ENCODE data around the gene RUNX2. TPM values are rescaled to one million over a fixed set of nuclear protein-coding genes. Genes with fewer than 3 reads are reported as not detected.

RUNX2 gene
- total and polyA plus RNA-seq, 10 of the 15 experiments (the other 5 are each of a cell fraction or from before 2014, with no cell fraction given) = 0.01 to 0.77 (median 0.15) TPM; not detected in 3

DNA sequence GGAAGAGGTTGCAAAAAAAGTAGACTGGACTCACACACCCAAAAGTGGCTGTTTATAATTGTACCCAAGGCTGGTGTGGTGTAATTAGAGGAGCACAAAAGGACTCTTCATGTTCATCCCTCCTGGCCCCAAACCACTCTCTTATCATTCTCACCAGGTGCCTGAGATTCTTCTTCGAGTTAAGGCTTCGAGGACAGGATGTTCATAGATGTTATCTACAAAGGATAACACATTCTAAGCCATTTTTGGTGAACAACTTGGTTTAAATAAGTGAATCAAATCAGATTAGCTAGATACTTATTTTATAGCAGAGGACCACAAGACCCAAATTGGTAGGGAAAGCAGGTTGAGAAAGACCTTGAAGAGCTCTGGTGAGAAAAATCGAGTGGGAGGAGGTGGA is 122.7 kb downstream of the RUNX2 start (continued):
- TF ChIP-seq, protein P1, sequence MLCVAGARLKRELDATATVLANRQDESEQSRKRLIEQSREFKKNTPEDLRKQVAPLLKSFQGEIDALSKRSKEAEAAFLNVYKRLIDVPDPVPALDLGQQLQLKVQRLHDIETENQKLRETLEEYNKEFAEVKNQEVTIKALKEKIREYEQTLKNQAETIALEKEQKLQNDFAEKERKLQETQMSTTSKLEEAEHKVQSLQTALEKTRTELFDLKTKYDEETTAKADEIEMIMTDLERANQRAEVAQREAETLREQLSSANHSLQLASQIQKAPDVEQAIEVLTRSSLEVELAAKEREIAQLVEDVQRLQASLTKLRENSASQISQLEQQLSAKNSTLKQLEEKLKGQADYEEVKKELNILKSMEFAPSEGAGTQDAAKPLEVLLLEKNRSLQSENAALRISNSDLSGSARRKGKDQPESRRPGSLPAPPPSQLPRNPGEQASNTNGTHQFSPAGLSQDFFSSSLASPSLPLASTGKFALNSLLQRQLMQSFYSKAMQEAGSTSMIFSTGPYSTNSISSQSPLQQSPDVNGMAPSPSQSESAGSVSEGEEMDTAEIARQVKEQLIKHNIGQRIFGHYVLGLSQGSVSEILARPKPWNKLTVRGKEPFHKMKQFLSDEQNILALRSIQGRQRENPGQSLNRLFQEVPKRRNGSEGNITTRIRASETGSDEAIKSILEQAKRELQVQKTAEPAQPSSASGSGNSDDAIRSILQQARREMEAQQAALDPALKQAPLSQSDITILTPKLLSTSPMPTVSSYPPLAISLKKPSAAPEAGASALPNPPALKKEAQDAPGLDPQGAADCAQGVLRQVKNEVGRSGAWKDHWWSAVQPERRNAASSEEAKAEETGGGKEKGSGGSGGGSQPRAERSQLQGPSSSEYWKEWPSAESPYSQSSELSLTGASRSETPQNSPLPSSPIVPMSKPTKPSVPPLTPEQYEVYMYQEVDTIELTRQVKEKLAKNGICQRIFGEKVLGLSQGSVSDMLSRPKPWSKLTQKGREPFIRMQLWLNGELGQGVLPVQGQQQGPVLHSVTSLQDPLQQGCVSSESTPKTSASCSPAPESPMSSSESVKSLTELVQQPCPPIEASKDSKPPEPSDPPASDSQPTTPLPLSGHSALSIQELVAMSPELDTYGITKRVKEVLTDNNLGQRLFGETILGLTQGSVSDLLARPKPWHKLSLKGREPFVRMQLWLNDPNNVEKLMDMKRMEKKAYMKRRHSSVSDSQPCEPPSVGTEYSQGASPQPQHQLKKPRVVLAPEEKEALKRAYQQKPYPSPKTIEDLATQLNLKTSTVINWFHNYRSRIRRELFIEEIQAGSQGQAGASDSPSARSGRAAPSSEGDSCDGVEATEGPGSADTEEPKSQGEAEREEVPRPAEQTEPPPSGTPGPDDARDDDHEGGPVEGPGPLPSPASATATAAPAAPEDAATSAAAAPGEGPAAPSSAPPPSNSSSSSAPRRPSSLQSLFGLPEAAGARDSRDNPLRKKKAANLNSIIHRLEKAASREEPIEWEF (IDR thresholded peaks at IDR 0.05; ENCODE audit: insufficient replicate concordance, low read depth, low read length) = no peak
- TF ChIP-seq RUNX3 (IDR thresholded peaks at IDR 0.05; ENCODE audit: low read length) (no peak), HDAC2 (IDR thresholded peaks at IDR 0.05) (no peak), GATAD2B (conservative IDR thresholded peaks at IDR 0.05; ENCODE audit: low read depth) (no peak)

DNA sequence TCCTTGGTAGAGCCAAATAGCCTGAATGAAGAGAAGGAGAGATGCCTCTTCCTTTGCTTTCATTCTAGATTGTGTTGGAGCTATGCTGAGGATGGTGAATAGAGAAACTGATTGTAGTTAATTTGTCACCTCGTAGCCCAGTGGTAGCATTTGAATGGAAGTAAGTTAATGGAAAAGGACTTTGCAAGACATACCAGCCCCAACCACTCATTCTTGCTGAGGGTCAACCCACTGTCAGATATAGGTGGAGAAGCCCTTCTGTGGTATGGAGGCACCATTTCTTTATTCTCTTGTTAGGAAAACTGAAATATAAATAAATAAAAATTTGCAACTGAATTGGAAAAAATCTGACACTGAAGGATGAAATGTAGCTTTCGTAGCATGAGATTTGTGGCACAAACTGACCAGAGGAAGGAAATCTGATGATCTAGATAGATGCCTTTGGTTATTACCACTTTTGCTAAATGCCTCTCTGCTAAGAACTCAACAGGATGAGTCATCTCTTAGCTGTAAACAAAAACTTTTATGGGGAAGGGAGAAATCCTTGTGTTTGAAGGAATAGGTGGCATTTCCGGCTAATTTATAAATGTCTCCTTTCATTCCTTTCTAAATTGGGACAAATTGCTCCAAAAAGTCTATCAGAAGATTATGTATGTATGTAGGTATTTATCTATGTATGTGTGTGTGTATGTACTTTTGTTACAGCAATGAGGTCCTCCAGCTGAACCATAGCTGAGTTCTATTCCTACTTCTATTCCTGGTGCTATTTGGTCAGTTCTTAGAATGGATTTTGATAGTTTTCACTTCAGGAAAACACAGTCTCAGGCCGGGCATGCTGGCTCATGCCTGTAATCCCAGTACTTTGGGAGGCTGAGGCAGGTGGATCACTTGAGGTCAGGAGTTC is 126.1 kb downstream of the RUNX2 start:
- Histone ChIP-seq H3K36me3 (ENCODE audit: control insufficient read depth in 2 of 2, insufficient read depth in 2 of 2, low read length in 1 of 2) (no peaks in the 10 kb centered on the region), H3K27ac (ENCODE audit: control insufficient read depth, insufficient read depth) (no peak overlapping the region), H3K4me1 (ENCODE audit: control insufficient read depth, insufficient read depth, low read length) (no peaks in the 10 kb centered on the region), H3K4me3 (no peak overlapping the region), H3K79me2 (ENCODE audit: control insufficient read depth, insufficient read depth, low read length) (no peaks in the 10 kb centered on the region), H2AFZ (ENCODE audit: control insufficient read depth, low read depth, low read length) (no peak overlapping the region), H3K4me2 (ENCODE audit: control insufficient read depth, insufficient read depth) (no peak overlapping the region), H4K20me1 (ENCODE audit: control insufficient read depth, insufficient read depth) (no peaks in the 10 kb centered on the region), H3K9me3 (replicated peaks; ENCODE audit: control insufficient read depth, insufficient read depth, low read length) (no peaks in the 10 kb centered on the region), H3K27me3 (replicated peaks in 1 of 2; ENCODE audit: control insufficient read depth in 2 of 2, insufficient read depth in 2 of 2, low read length in 1 of 2) (no peaks in the 10 kb centered on the region; a peak in 1 of 4 replicates), H3K9ac (ENCODE audit: control insufficient read depth, insufficient read depth, low read length) (no peak overlapping the region)
- ATAC-seq = no peak
- POLR2A ChIA-PET = no interaction called here
- CTCF ChIA-PET = no interaction called here
- in situ Hi-C loops (cut with MboI) (no loop called here), intact Hi-C loops (cut with micrococcal nuclease; ENCODE audit: unreplicated experiment) (no loop called here)
- 63% methylated on average over 4 of the region's 4 CpGs for WGBS (ENCODE audit: insufficient coverage, insufficient replicate concordance, low lambda C conversion rate, missing lambda C conversion rate)
- RAD21 ChIA-PET (ENCODE audit: unreplicated experiment) = no interaction called here
- no peak for FAIRE-seq
- TF ChIP-seq, protein P2, sequence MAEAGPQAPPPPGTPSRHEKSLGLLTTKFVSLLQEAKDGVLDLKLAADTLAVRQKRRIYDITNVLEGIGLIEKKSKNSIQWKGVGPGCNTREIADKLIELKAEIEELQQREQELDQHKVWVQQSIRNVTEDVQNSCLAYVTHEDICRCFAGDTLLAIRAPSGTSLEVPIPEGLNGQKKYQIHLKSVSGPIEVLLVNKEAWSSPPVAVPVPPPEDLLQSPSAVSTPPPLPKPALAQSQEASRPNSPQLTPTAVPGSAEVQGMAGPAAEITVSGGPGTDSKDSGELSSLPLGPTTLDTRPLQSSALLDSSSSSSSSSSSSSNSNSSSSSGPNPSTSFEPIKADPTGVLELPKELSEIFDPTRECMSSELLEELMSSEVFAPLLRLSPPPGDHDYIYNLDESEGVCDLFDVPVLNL (IDR thresholded peaks at IDR 0.05; ENCODE audit: low read depth, low read length) = no peak
- TF ChIP-seq CEBPB (IDR thresholded peaks at IDR 0.05; ENCODE audit: borderline replicate concordance in 1 of 2, low read depth in 2 of 2, low read length in 2 of 2) (no peak), TCF3 (IDR thresholded peaks at IDR 0.05; ENCODE audit: borderline replicate concordance, insufficient read depth, low read depth, low read length) (no peak), SIX5 (IDR thresholded peaks at IDR 0.05; ENCODE audit: low read depth, low read length, severe bottlenecking) (no peak), ZBED1 (IDR thresholded peaks at IDR 0.05; ENCODE audit: borderline replicate concordance) (no peak)
- TF ChIP-seq, protein P3, sequence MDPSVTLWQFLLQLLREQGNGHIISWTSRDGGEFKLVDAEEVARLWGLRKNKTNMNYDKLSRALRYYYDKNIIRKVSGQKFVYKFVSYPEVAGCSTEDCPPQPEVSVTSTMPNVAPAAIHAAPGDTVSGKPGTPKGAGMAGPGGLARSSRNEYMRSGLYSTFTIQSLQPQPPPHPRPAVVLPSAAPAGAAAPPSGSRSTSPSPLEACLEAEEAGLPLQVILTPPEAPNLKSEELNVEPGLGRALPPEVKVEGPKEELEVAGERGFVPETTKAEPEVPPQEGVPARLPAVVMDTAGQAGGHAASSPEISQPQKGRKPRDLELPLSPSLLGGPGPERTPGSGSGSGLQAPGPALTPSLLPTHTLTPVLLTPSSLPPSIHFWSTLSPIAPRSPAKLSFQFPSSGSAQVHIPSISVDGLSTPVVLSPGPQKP (IDR thresholded peaks at IDR 0.05; ENCODE audit: low read depth, low read length) = no peak
- TF ChIP-seq, protein P4, sequence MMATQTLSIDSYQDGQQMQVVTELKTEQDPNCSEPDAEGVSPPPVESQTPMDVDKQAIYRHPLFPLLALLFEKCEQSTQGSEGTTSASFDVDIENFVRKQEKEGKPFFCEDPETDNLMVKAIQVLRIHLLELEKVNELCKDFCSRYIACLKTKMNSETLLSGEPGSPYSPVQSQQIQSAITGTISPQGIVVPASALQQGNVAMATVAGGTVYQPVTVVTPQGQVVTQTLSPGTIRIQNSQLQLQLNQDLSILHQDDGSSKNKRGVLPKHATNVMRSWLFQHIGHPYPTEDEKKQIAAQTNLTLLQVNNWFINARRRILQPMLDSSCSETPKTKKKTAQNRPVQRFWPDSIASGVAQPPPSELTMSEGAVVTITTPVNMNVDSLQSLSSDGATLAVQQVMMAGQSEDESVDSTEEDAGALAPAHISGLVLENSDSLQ (IDR thresholded peaks at IDR 0.05) = no peak
- TF ChIP-seq, protein P5, sequence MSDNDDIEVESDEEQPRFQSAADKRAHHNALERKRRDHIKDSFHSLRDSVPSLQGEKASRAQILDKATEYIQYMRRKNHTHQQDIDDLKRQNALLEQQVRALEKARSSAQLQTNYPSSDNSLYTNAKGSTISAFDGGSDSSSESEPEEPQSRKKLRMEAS (IDR thresholded peaks at IDR 0.05; ENCODE audit: low read depth, low read length) = no peak
- SMC1A ChIA-PET (ENCODE audit: uncharacterized antibody, unreplicated experiment) = interaction anchor here (1.1 kb wide), 1 partner anchor 16 kb away, joined by 3 read pairs; no protein-coding TSS in a partner anchor
- BruUV-seq (replicated peaks) = no TSS peak
- no peak for DNase-seq (ENCODE audit: low read depth, low spot score)
